ENCODE results near the gene GPX3. TPM values are rescaled to one million over a fixed set of nuclear protein-coding genes. Genes with fewer than 3 reads are reported as not detected.

The GPX3 gene
- total and polyA plus RNA-seq, 2 of the 13 experiments (the other 11 are each of a cell fraction or from before 2014, with no cell fraction given) = 33.8 to 1,892 TPM

- no peak for TF ChIP-seq EZH2 (conservative IDR thresholded peaks at IDR 0.05; ENCODE audit: low read depth, low read length)
- TF ChIP-seq POGK (CRISPR knock-in tag; conservative IDR thresholded peaks at IDR 0.05) = no peak
- no peak for TF ChIP-seq ZSCAN31 (CRISPR knock-in tag; IDR thresholded peaks at IDR 0.05; ENCODE audit: low read depth)
- no peak for TF ChIP-seq ZC3H13 (CRISPR knock-in tag; IDR thresholded peaks at IDR 0.05)
- TF ChIP-seq ZNF331 (CRISPR knock-in tag; IDR thresholded peaks at IDR 0.05) = peak; percentile 61; the same call in 1 of the 2 replicates
- no peak for TF ChIP-seq MXD4 (CRISPR knock-in tag; IDR thresholded peaks at IDR 0.05)
- TF ChIP-seq, protein P1, sequence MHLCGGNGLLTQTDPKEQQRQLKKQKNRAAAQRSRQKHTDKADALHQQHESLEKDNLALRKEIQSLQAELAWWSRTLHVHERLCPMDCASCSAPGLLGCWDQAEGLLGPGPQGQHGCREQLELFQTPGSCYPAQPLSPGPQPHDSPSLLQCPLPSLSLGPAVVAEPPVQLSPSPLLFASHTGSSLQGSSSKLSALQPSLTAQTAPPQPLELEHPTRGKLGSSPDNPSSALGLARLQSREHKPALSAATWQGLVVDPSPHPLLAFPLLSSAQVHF (CRISPR knock-in tag; IDR thresholded peaks at IDR 0.05) = no peak
- TF ChIP-seq CAMTA2 (CRISPR knock-in tag; IDR thresholded peaks at IDR 0.05; ENCODE audit: borderline replicate concordance) = no peak
- TF ChIP-seq, protein P2, sequence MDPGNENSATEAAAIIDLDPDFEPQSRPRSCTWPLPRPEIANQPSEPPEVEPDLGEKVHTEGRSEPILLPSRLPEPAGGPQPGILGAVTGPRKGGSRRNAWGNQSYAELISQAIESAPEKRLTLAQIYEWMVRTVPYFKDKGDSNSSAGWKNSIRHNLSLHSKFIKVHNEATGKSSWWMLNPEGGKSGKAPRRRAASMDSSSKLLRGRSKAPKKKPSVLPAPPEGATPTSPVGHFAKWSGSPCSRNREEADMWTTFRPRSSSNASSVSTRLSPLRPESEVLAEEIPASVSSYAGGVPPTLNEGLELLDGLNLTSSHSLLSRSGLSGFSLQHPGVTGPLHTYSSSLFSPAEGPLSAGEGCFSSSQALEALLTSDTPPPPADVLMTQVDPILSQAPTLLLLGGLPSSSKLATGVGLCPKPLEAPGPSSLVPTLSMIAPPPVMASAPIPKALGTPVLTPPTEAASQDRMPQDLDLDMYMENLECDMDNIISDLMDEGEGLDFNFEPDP (CRISPR knock-in tag; conservative IDR thresholded peaks at IDR 0.05) = no peak
- TF ChIP-seq TOPORS (CRISPR knock-in tag; IDR thresholded peaks at IDR 0.05) = no peak
- TF ChIP-seq DPF2 (CRISPR knock-in tag; IDR thresholded peaks at IDR 0.05; ENCODE audit: borderline replicate concordance, low read depth) = peak; percentile 84
- no peak for TF ChIP-seq ZNF703 (CRISPR knock-in tag; IDR thresholded peaks at IDR 0.05; ENCODE audit: borderline replicate concordance)
- TF ChIP-seq FOXA1 (IDR thresholded peaks at IDR 0.05) = no peak
- TF ChIP-seq FOXA1 (CRISPR knock-in tag; IDR thresholded peaks at IDR 0.05) = peak; percentile 50; the same call in 1 of the 2 replicates
- TF ChIP-seq, protein P3, sequence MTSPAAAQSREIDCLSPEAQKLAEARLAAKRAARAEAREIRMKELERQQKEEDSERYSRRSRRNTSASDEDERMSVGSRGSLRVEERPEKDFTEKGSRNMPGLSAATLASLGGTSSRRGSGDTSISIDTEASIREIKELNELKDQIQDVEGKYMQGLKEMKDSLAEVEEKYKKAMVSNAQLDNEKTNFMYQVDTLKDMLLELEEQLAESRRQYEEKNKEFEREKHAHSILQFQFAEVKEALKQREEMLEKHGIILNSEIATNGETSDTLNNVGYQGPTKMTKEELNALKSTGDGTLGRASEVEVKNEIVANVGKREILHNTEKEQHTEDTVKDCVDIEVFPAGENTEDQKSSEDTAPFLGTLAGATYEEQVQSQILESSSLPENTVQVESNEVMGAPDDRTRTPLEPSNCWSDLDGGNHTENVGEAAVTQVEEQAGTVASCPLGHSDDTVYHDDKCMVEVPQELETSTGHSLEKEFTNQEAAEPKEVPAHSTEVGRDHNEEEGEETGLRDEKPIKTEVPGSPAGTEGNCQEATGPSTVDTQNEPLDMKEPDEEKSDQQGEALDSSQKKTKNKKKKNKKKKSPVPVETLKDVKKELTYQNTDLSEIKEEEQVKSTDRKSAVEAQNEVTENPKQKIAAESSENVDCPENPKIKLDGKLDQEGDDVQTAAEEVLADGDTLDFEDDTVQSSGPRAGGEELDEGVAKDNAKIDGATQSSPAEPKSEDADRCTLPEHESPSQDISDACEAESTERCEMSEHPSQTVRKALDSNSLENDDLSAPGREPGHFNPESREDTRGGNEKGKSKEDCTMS (CRISPR knock-in tag; conservative IDR thresholded peaks at IDR 0.05) = no peak
- no peak for TF ChIP-seq ATF1 (CRISPR knock-in tag; IDR thresholded peaks at IDR 0.05)
- no peak for TF ChIP-seq EEA1 (CRISPR knock-in tag; IDR thresholded peaks at IDR 0.05; ENCODE audit: borderline replicate concordance)
- TF ChIP-seq CENPX (CRISPR knock-in tag; IDR thresholded peaks at IDR 0.05) = no peak
- no peak for TF ChIP-seq SIN3A (IDR thresholded peaks at IDR 0.05; ENCODE audit: borderline replicate concordance, low read depth, low read length)
- TF ChIP-seq, protein P4, sequence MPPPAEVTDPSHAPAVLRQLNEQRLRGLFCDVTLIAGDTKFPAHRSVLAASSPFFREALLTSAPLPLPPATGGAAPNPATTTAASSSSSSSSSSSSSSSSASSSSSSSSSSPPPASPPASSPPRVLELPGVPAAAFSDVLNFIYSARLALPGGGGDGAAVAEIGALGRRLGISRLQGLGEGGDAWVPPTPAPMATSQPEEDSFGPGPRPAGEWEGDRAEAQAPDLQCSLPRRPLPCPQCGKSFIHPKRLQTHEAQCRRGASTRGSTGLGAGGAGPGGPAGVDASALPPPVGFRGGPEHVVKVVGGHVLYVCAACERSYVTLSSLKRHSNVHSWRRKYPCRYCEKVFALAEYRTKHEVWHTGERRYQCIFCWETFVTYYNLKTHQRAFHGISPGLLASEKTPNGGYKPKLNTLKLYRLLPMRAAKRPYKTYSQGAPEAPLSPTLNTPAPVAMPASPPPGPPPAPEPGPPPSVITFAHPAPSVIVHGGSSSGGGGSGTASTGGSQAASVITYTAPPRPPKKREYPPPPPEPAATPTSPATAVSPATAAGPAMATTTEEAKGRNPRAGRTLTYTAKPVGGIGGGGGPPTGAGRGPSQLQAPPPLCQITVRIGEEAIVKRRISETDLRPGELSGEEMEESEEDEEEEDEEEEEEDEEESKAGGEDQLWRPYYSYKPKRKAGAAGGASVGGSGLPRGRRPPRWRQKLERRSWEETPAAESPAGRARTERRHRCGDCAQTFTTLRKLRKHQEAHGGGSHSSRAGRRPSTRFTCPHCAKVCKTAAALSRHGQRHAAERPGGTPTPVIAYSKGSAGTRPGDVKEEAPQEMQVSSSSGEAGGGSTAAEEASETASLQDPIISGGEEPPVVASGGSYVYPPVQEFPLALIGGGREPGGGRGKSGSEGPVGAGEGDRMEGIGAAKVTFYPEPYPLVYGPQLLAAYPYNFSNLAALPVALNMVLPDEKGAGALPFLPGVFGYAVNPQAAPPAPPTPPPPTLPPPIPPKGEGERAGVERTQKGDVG (CRISPR knock-in tag; IDR thresholded peaks at IDR 0.05; ENCODE audit: borderline replicate concordance) = no peak
- TF ChIP-seq ZNF20 (CRISPR knock-in tag; IDR thresholded peaks at IDR 0.05) = no peak
- TF ChIP-seq ZNF577 (CRISPR knock-in tag; IDR thresholded peaks at IDR 0.05; ENCODE audit: borderline replicate concordance, low read depth) = no peak
Observed at GRCh38 chr5:151004499-151004898, 15.9 kb upstream of the GPX3 start (continued).
